Measurements from ENCODE around the gene HIGD1A. TPM values are rescaled to one million over a fixed set of nuclear protein-coding genes. Genes with fewer than 3 reads are reported as not detected.

HIGD1A gene
- total RNA-seq, 3 donors from 2014 or later (not counting 1 experiment from before 2014, with no cell fraction given) = 24.5 to 28.5 (median 28.2) TPM

DNA sequence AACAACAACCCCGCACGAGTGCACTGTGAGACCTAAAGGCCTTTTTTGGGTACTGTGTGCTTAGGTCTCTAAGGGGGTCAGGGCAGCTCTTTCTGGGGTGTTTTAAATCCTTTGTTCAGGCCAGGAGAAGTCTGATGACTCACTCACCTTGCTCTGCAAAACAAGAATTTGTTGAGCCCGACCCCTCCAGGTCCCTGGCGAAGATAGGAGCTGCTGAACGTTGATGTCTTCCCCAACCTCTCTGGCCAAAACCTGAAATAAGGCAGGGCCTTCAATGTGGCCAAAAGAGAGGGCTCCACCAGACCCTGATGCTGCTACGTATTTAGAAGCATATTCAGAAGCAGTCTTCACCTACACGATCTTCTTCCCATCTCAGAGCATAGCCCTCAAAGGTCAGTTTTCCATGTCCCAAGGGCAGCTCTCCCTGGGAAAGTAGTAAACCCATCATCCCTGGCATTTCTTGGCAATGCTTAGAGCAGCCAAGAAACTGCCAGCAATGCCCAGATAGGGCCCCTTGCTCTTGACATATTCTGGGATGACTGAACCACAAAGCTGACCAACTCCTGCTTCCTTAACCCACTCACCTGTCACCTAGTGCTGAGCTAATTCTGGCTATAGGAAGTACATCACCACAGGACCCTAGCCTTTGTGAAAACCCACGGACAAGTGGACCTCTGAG is 58.4 kb downstream of the HIGD1A start:
- no peaks in the 10 kb centered on the region for H3K36me3 ChIP-seq (ENCODE audit: control insufficient read depth, insufficient read depth, low read length)
- H3K4me1 ChIP-seq (ENCODE audit: control insufficient read depth, insufficient read depth, low read length) = peaks cover 6% of the 10 kb centered on the region
- no peaks in the 10 kb centered on the region for H3K27me3 ChIP-seq (ENCODE audit: control insufficient read depth, insufficient read depth, low read length)
- no peaks in the 10 kb centered on the region for H3K36me3 Mint-ChIP-seq
- ATAC-seq (no peak), DNase-seq (no peak)
- no peak overlapping the region for H3K27ac Mint-ChIP-seq
- H3K4me3 ChIP-seq (ENCODE audit: low read length) = no peak overlapping the region
- 88% methylated on average over 8 of the region's 8 CpGs for WGBS (ENCODE audit: insufficient coverage)
- H3K4me1 Mint-ChIP-seq = no peaks in the 10 kb centered on the region
- H3K27me3 Mint-ChIP-seq (ENCODE audit: low read depth in 2 of 2) = no peaks in the 10 kb centered on the region
- no peaks in the 10 kb centered on the region for H3K9me3 Mint-ChIP-seq
- no peak overlapping the region for H3K27ac ChIP-seq (ENCODE audit: low read length)
- H3K4me3 Mint-ChIP-seq = no peak overlapping the region
- no peaks in the 10 kb centered on the region for H3K9me3 ChIP-seq (ENCODE audit: control insufficient read depth, insufficient read depth, low read length)
- no peak for TF ChIP-seq CTCF (IDR thresholded peaks at IDR 0.05)
- intact Hi-C loops (cut with micrococcal nuclease) = loop anchor here (2.0 kb wide), 1 partner anchor 163 kb away; no protein-coding TSS in a partner anchor

DNA sequence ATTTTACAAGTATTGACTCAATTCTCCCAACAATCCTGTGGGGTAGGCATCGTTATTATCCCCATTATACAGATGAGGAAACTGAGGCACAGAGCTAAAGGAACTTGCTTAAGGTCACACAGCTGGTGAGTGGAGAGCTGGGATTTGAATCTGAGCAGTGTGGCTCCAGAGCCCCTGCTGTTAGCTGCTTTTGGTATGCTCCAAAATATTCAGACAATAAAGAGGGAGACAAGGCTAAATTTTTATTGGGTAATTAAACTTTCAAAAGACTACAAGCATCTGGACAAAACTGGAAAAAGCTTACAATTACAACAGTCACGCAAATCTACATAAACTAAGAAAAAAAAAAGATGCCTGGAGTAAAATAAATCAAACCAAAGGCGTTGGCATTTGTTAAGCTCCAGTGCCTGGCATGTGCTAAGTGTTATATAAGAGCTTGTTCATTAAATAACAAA is 59.0 kb downstream of the HIGD1A start:
- TF ChIP-seq CTCF (IDR thresholded peaks at IDR 0.05) = no peak
- intact Hi-C loops (cut with micrococcal nuclease) = loop anchor here (2.0 kb wide), 1 partner anchor 163 kb away; no protein-coding TSS in a partner anchor
- Histone ChIP-seq H3K27ac (ENCODE audit: low read length) (no peak overlapping the region), H3K4me3 (ENCODE audit: low read length) (no peak overlapping the region), H3K36me3 (ENCODE audit: control insufficient read depth, insufficient read depth, low read length) (no peaks in the 10 kb centered on the region), H3K4me1 (ENCODE audit: control insufficient read depth, insufficient read depth, low read length) (peaks cover 6% of the 10 kb centered on the region), H3K27me3 (ENCODE audit: control insufficient read depth, insufficient read depth, low read length) (no peaks in the 10 kb centered on the region), H3K9me3 (ENCODE audit: control insufficient read depth, insufficient read depth, low read length) (no peaks in the 10 kb centered on the region)
- Mint-ChIP-seq H3K36me3 (no peaks in the 10 kb centered on the region), H3K27ac (no peak overlapping the region), H3K4me3 (no peak overlapping the region), H3K27me3 (ENCODE audit: low read depth in 2 of 2) (no peaks in the 10 kb centered on the region), H3K4me1 (no peaks in the 10 kb centered on the region), H3K9me3 (no peaks in the 10 kb centered on the region)
- DNase-seq (no peak), ATAC-seq (no peak)
- 92% methylated on average over 2 of the region's 3 CpGs for WGBS (ENCODE audit: insufficient coverage)

GRCh38 chr3:42743204-42743995 is 60.9 kb downstream of the HIGD1A start:
- Mint-ChIP-seq H3K27ac (no peak overlapping the region), H3K36me3 (no peaks in the 10 kb centered on the region), H3K4me3 (no peak overlapping the region), H3K4me1 (no peaks in the 10 kb centered on the region), H3K9me3 (no peaks in the 10 kb centered on the region), H3K27me3 (ENCODE audit: low read depth in 2 of 2) (peaks cover 0 to 7% of the 10 kb centered on the region in 2 donors)
- ATAC-seq (no peak), DNase-seq (no peak)
- TF ChIP-seq CTCF (IDR thresholded peaks at IDR 0.05) = no peak
- no peak overlapping the region for H3K27ac ChIP-seq (ENCODE audit: low read length)
- H3K36me3 ChIP-seq (ENCODE audit: control insufficient read depth, insufficient read depth, low read length) = no peaks in the 10 kb centered on the region
- no peak overlapping the region for H3K4me3 ChIP-seq (ENCODE audit: low read length)
- intact Hi-C loops (cut with micrococcal nuclease) = no loop called here
- WGBS (ENCODE audit: insufficient coverage) = 99% methylated on average over 5 of the region's 7 CpGs
- no peaks in the 10 kb centered on the region for H3K27me3 ChIP-seq (ENCODE audit: control insufficient read depth, insufficient read depth, low read length)
- no peaks in the 10 kb centered on the region for H3K9me3 ChIP-seq (ENCODE audit: control insufficient read depth, insufficient read depth, low read length)
- H3K4me1 ChIP-seq (ENCODE audit: control insufficient read depth, insufficient read depth, low read length) = peaks cover 6% of the 10 kb centered on the region
